ENCODE results near the gene ZNF519. TPM values are rescaled to one million over a fixed set of nuclear protein-coding genes. Genes with fewer than 3 reads are reported as not detected.
A peak's percentile ranks its signal among the peaks of the same experiment; 100 is the strongest.
"Not testable (repeated sequence)": the region's sequence is repeated elsewhere in the genome, so short reads cannot be mapped to it uniquely, and the experiment has no call there.

ZNF519 gene
- total RNA-seq, 1 donor from 2014 or later = 5.2 TPM

- H3K27me3 Mint-ChIP-seq (ENCODE audit: unreplicated experiment); DNase-seq (ENCODE audit: extremely low spot score, unreplicated experiment); H3K27ac Mint-ChIP-seq (ENCODE audit: unreplicated experiment); H3K36me3 Mint-ChIP-seq (ENCODE audit: unreplicated experiment); H3K4me3 Mint-ChIP-seq (ENCODE audit: unreplicated experiment); H3K4me1 Mint-ChIP-seq (ENCODE audit: unreplicated experiment): not testable (repeated sequence)
- H3K9me3 Mint-ChIP-seq (ENCODE audit: unreplicated experiment) = peaks cover 27% of the 10 kb centered on the region
Observed at GRCh38 chr18:14172142-14173115, 40.2 kb upstream of the ZNF519 start.

GRCh38 chr18:14171301-14172141, 39.3 kb upstream of the ZNF519 start:
- not testable (repeated sequence) for H3K27me3 Mint-ChIP-seq (ENCODE audit: unreplicated experiment); H3K4me3 Mint-ChIP-seq (ENCODE audit: unreplicated experiment); H3K27ac Mint-ChIP-seq (ENCODE audit: unreplicated experiment); H3K36me3 Mint-ChIP-seq (ENCODE audit: unreplicated experiment); H3K4me1 Mint-ChIP-seq (ENCODE audit: unreplicated experiment)
- peaks cover 26% of the 10 kb centered on the region for H3K9me3 Mint-ChIP-seq (ENCODE audit: unreplicated experiment)
- peak; percentile 81 for DNase-seq (ENCODE audit: extremely low spot score, unreplicated experiment)

- not testable (repeated sequence) for H3K27ac Mint-ChIP-seq (ENCODE audit: unreplicated experiment); DNase-seq (ENCODE audit: extremely low spot score, unreplicated experiment); H3K4me3 Mint-ChIP-seq (ENCODE audit: unreplicated experiment); H3K36me3 Mint-ChIP-seq (ENCODE audit: unreplicated experiment); H3K4me1 Mint-ChIP-seq (ENCODE audit: unreplicated experiment); H3K27me3 Mint-ChIP-seq (ENCODE audit: unreplicated experiment)
- peaks cover 18% of the 10 kb centered on the region for H3K9me3 Mint-ChIP-seq (ENCODE audit: unreplicated experiment)
Observed at GRCh38 chr18:14170367-14171036, 38.3 kb upstream of the ZNF519 start.

GRCh38 chr18:14162915-14163314, 30.7 kb upstream of the ZNF519 start:
- DNase-seq (ENCODE audit: extremely low spot score, unreplicated experiment); H3K36me3 Mint-ChIP-seq (ENCODE audit: unreplicated experiment); H3K4me1 Mint-ChIP-seq (ENCODE audit: unreplicated experiment); H3K27me3 Mint-ChIP-seq (ENCODE audit: unreplicated experiment); H3K4me3 Mint-ChIP-seq (ENCODE audit: unreplicated experiment); H3K27ac Mint-ChIP-seq (ENCODE audit: unreplicated experiment): not testable (repeated sequence)
- H3K9me3 Mint-ChIP-seq (ENCODE audit: unreplicated experiment) = peaks cover 14% of the 10 kb centered on the region

- H3K27ac Mint-ChIP-seq (ENCODE audit: unreplicated experiment); H3K27me3 Mint-ChIP-seq (ENCODE audit: unreplicated experiment); H3K4me3 Mint-ChIP-seq (ENCODE audit: unreplicated experiment); H3K36me3 Mint-ChIP-seq (ENCODE audit: unreplicated experiment); H3K4me1 Mint-ChIP-seq (ENCODE audit: unreplicated experiment); H3K9me3 Mint-ChIP-seq (ENCODE audit: unreplicated experiment); DNase-seq (ENCODE audit: extremely low spot score, unreplicated experiment): not testable (repeated sequence)
Observed at GRCh38 chr18:14151564-14152113, 19.4 kb upstream of the ZNF519 start.

- H3K4me3 Mint-ChIP-seq (ENCODE audit: unreplicated experiment); H3K4me1 Mint-ChIP-seq (ENCODE audit: unreplicated experiment); H3K9me3 Mint-ChIP-seq (ENCODE audit: unreplicated experiment); H3K36me3 Mint-ChIP-seq (ENCODE audit: unreplicated experiment); H3K27ac Mint-ChIP-seq (ENCODE audit: unreplicated experiment); DNase-seq (ENCODE audit: extremely low spot score, unreplicated experiment); H3K27me3 Mint-ChIP-seq (ENCODE audit: unreplicated experiment): not testable (repeated sequence)
Observed at GRCh38 chr18:14150766-14151165, 18.5 kb upstream of the ZNF519 start.

- not testable (repeated sequence) for H3K4me1 Mint-ChIP-seq (ENCODE audit: unreplicated experiment); H3K27me3 Mint-ChIP-seq (ENCODE audit: unreplicated experiment); H3K36me3 Mint-ChIP-seq (ENCODE audit: unreplicated experiment); H3K4me3 Mint-ChIP-seq (ENCODE audit: unreplicated experiment); H3K9me3 Mint-ChIP-seq (ENCODE audit: unreplicated experiment); H3K27ac Mint-ChIP-seq (ENCODE audit: unreplicated experiment); DNase-seq (ENCODE audit: extremely low spot score, unreplicated experiment)
Observed at GRCh38 chr18:14149916-14150420, 17.7 kb upstream of the ZNF519 start.

GRCh38 chr18:14149121-14149850, 17.1 kb upstream of the ZNF519 start:
- H3K36me3 Mint-ChIP-seq (ENCODE audit: unreplicated experiment); H3K27me3 Mint-ChIP-seq (ENCODE audit: unreplicated experiment); H3K9me3 Mint-ChIP-seq (ENCODE audit: unreplicated experiment); DNase-seq (ENCODE audit: extremely low spot score, unreplicated experiment); H3K4me3 Mint-ChIP-seq (ENCODE audit: unreplicated experiment); H3K27ac Mint-ChIP-seq (ENCODE audit: unreplicated experiment); H3K4me1 Mint-ChIP-seq (ENCODE audit: unreplicated experiment): not testable (repeated sequence)

GRCh38 chr18:14147935-14148865, 16.0 kb upstream of the ZNF519 start:
- not testable (repeated sequence) for DNase-seq (ENCODE audit: extremely low spot score, unreplicated experiment); H3K9me3 Mint-ChIP-seq (ENCODE audit: unreplicated experiment); H3K4me3 Mint-ChIP-seq (ENCODE audit: unreplicated experiment); H3K27ac Mint-ChIP-seq (ENCODE audit: unreplicated experiment); H3K27me3 Mint-ChIP-seq (ENCODE audit: unreplicated experiment); H3K36me3 Mint-ChIP-seq (ENCODE audit: unreplicated experiment); H3K4me1 Mint-ChIP-seq (ENCODE audit: unreplicated experiment)

- H3K4me3 Mint-ChIP-seq (ENCODE audit: unreplicated experiment); H3K27ac Mint-ChIP-seq (ENCODE audit: unreplicated experiment); H3K27me3 Mint-ChIP-seq (ENCODE audit: unreplicated experiment); DNase-seq (ENCODE audit: extremely low spot score, unreplicated experiment); H3K4me1 Mint-ChIP-seq (ENCODE audit: unreplicated experiment); H3K36me3 Mint-ChIP-seq (ENCODE audit: unreplicated experiment); H3K9me3 Mint-ChIP-seq (ENCODE audit: unreplicated experiment): not testable (repeated sequence)
Observed at GRCh38 chr18:14146771-14147170, 14.5 kb upstream of the ZNF519 start.
